Astrocyte (in vitro differentiated cells and primary cell): ENCODE measurements around the gene FMO5. TPM values are rescaled to one million over a fixed set of nuclear protein-coding genes. Genes with fewer than 3 reads are reported as not detected.

Experiments used
- DNase-seq: peaks from one replicate; pipeline ENCODE4 v3.0.0-alpha.2; 2010; ENCODE audit warnings: low read depth
- FAIRE-seq: peaks from 2 replicates; lab custom pipeline; 2011; peaks lifted over from hg19 to GRCh38; lab: Jason Lieb, UNC
- H2AFZ ChIP-seq: 2 replicates; pipeline ENCODE4 v1.6.0; 2012; ENCODE audit warnings: low read depth, low read length, inconsistent platforms
- H3K27ac ChIP-seq: 2 replicates; pipeline ENCODE4 v1.5.1; 2011; ENCODE audit warnings: low read depth, low read length, inconsistent platforms
- H3K27me3 ChIP-seq: 2 replicates; pipeline ENCODE4 v1.6.0; 2011; ENCODE audit warnings: low read length, inconsistent platforms; ENCODE audit not compliant: insufficient read depth
- H3K36me3 ChIP-seq: 2 replicates; pipeline ENCODE4 v1.5.1; 2011; ENCODE audit warnings: low read length, inconsistent platforms; ENCODE audit not compliant: insufficient read depth
- H3K4me1 ChIP-seq: 2 replicates; pipeline ENCODE4 v1.5.1; 2011; ENCODE audit warnings: low read length, inconsistent platforms; ENCODE audit not compliant: insufficient read depth
- H3K4me2 ChIP-seq: 2 replicates; pipeline ENCODE4 v1.6.0; 2012; ENCODE audit warnings: low read length, inconsistent platforms
- H3K4me3 ChIP-seq: 2 replicates; pipeline ENCODE4 v1.5.1; 2011; ENCODE audit warnings: low read depth, mild to moderate bottlenecking, low read length, inconsistent platforms; ENCODE audit not compliant: insufficient read depth
- H3K79me2 ChIP-seq: 2 replicates; pipeline ENCODE4 v1.6.0; 2012; ENCODE audit warnings: mild to moderate bottlenecking, low read length, inconsistent platforms; ENCODE audit not compliant: insufficient read depth
- H3K9ac ChIP-seq: 2 replicates; pipeline ENCODE4 v1.6.0; 2012; ENCODE audit warnings: mild to moderate bottlenecking, low read length, inconsistent platforms
- H3K9me3 ChIP-seq: 2 replicates; pipeline ENCODE4 v1.5.1; 2012; ENCODE audit warnings: low read depth, mild to moderate bottlenecking, low read length, inconsistent platforms; ENCODE audit not compliant: insufficient read depth
- H4K20me1 ChIP-seq: 2 replicates; pipeline ENCODE4 v1.6.0; 2012; ENCODE audit warnings: low read length, inconsistent platforms; ENCODE audit not compliant: insufficient read depth
- H3K27ac Mint-ChIP-seq: one replicate; pipeline ENCODE4 v1.8.0; 2021; ENCODE audit warnings: mild to moderate bottlenecking, mixed read lengths; ENCODE audit not compliant: unreplicated experiment
- H3K27me3 Mint-ChIP-seq: one replicate; pipeline ENCODE4 v1.8.0; 2021; ENCODE audit warnings: low read depth, mixed read lengths; ENCODE audit not compliant: unreplicated experiment
- H3K36me3 Mint-ChIP-seq: one replicate; pipeline ENCODE4 v1.8.0; 2021; ENCODE audit warnings: low read depth, mixed read lengths; ENCODE audit not compliant: unreplicated experiment
- H3K4me1 Mint-ChIP-seq: one replicate; pipeline ENCODE4 v1.8.0; 2021; ENCODE audit warnings: low read depth, mixed read lengths; ENCODE audit not compliant: unreplicated experiment
- H3K4me3 Mint-ChIP-seq: one replicate; pipeline ENCODE4 v1.8.0; 2021; ENCODE audit warnings: mild to moderate bottlenecking, moderate library complexity, mixed read lengths; ENCODE audit not compliant: unreplicated experiment
- H3K9me3 Mint-ChIP-seq: one replicate; pipeline ENCODE4 v1.8.0; 2021; ENCODE audit warnings: mild to moderate bottlenecking, mixed read lengths; ENCODE audit not compliant: unreplicated experiment
- CTCF ChIP-seq: IDR thresholded peaks from 2 replicates; pipeline ENCODE4 v1.5.1; 2011; ENCODE audit warnings: low read depth, mild to moderate bottlenecking, inconsistent platforms, low read length, moderate library complexity; ENCODE audit not compliant: insufficient read depth
- EZH2 ChIP-seq: IDR thresholded peaks from 2 replicates; pipeline ENCODE4 v1.6.1; 2012; ENCODE audit warnings: mild to moderate bottlenecking, low read length, inconsistent platforms; ENCODE audit not compliant: insufficient read depth
- total RNA-seq: library from RNA; stranded (reverse); gene quantifications from 2 replicates; pipeline ENCODE4 v1.2.1, GENCODE V29; 2021

FMO5 gene
- total RNA-seq, 1 donor from 2014 or later = 1.0 TPM

GRCh38 chr1:147156642-147157041 is 68.5 kb downstream of the FMO5 start:
- Histone ChIP-seq H2AFZ (no peak overlapping the region), H3K4me3 (no peak overlapping the region), H3K36me3 (peaks cover 58% of the 10 kb centered on the region), H3K4me1 (no peaks in the 10 kb centered on the region), H3K4me2 (no peak overlapping the region), H4K20me1 (no peaks in the 10 kb centered on the region), H3K27ac (no peak overlapping the region), H3K9ac (no peak overlapping the region), H3K27me3 (no peaks in the 10 kb centered on the region), H3K9me3 (no peaks in the 10 kb centered on the region), H3K79me2 (no peaks in the 10 kb centered on the region)
- Mint-ChIP-seq H3K27me3 (no peaks in the 10 kb centered on the region), H3K36me3 (peaks cover 36% of the 10 kb centered on the region), H3K27ac (no peak overlapping the region), H3K4me1 (peaks cover 15% of the 10 kb centered on the region), H3K9me3 (no peaks in the 10 kb centered on the region), H3K4me3 (peak overlapping the region; percentile 30)
- TF ChIP-seq CTCF = no peak
- no peak for TF ChIP-seq EZH2
- FAIRE-seq = no peak
- DNase-seq = no peak

- Histone ChIP-seq H3K4me3 (no peak overlapping the region), H3K9me3 (no peaks in the 10 kb centered on the region), H3K27me3 (no peaks in the 10 kb centered on the region), H4K20me1 (no peaks in the 10 kb centered on the region), H3K9ac (no peak overlapping the region), H3K4me2 (no peak overlapping the region), H3K27ac (no peak overlapping the region), H2AFZ (no peak overlapping the region), H3K4me1 (no peaks in the 10 kb centered on the region), H3K36me3 (peaks cover 21% of the 10 kb centered on the region), H3K79me2 (no peaks in the 10 kb centered on the region)
- H3K4me3 Mint-ChIP-seq = no peak overlapping the region
- no peaks in the 10 kb centered on the region for H3K27me3 Mint-ChIP-seq
- FAIRE-seq (no peak), DNase-seq (no peak)
- H3K36me3 Mint-ChIP-seq = peaks cover 20% of the 10 kb centered on the region
- H3K9me3 Mint-ChIP-seq = no peaks in the 10 kb centered on the region
- H3K4me1 Mint-ChIP-seq = peaks cover 13% of the 10 kb centered on the region
- TF ChIP-seq CTCF = no peak
- TF ChIP-seq EZH2 = no peak
- no peak overlapping the region for H3K27ac Mint-ChIP-seq
Observed at GRCh38 chr1:147152772-147153171, 72.4 kb downstream of the FMO5 start.

- Histone ChIP-seq H3K79me2 (no peaks in the 10 kb centered on the region), H4K20me1 (no peaks in the 10 kb centered on the region), H3K27ac (no peak overlapping the region), H3K4me2 (no peak overlapping the region), H3K4me3 (no peak overlapping the region), H3K27me3 (no peaks in the 10 kb centered on the region), H3K36me3 (peaks cover 14% of the 10 kb centered on the region), H2AFZ (no peak overlapping the region), H3K4me1 (no peaks in the 10 kb centered on the region), H3K9ac (no peak overlapping the region), H3K9me3 (no peaks in the 10 kb centered on the region)
- Mint-ChIP-seq H3K36me3 (peaks cover 17% of the 10 kb centered on the region), H3K4me1 (no peaks in the 10 kb centered on the region), H3K4me3 (no peak overlapping the region), H3K27me3 (no peaks in the 10 kb centered on the region), H3K9me3 (no peaks in the 10 kb centered on the region), H3K27ac (no peak overlapping the region)
- TF ChIP-seq CTCF (no peak), EZH2 (no peak)
- FAIRE-seq = no peak
- DNase-seq = no peak
Observed at GRCh38 chr1:147151244-147151643, 73.9 kb downstream of the FMO5 start.
